AG09309 (cell line): ENCODE results near the gene ZNF174.

Experiments used
- DNase-seq: peaks from one replicate; pipeline ENCODE4 v3.0.0-alpha.2; 2010; ENCODE audit warnings: low read depth
- H3K4me3 ChIP-seq: 2 replicates; pipeline ENCODE4 v1.5.1; 2011; ENCODE audit warnings: mild to moderate bottlenecking, low read depth, low read length, moderate library complexity; ENCODE audit not compliant: control insufficient read depth
- TF ChIP-seq, protein P1 (sequence below): IDR thresholded peaks from 2 replicates; pipeline ENCODE4 v1.5.1; 2011; ENCODE audit warnings: mild to moderate bottlenecking, low read depth, low read length, inconsistent platforms; ENCODE audit not compliant: insufficient read depth, control insufficient read depth; ENCODE audit errors: missing control alignments

The ZNF174 gene

DNA sequence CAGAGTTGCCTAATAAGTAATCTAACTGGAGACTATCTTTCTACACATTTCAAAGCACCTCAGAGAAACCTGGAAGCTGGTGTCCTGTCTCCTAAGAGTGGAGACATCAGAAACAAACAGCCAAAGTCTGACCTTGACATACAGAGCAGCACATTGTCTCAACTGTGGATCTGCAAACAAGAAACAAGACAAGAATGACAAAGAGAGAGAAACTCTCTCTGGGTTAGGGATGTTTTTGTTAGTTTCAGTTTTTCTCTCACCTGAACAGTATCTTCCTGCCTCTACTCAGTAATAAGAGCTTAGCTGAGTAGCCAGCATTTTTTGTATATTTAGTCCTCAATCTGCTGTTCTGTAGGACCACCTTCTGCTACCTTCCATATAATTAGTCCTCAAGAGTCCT lies 33.4 kb downstream of the ZNF174 start:
- no peak overlapping the region for H3K4me3 ChIP-seq
- no peak for DNase-seq

DNA sequence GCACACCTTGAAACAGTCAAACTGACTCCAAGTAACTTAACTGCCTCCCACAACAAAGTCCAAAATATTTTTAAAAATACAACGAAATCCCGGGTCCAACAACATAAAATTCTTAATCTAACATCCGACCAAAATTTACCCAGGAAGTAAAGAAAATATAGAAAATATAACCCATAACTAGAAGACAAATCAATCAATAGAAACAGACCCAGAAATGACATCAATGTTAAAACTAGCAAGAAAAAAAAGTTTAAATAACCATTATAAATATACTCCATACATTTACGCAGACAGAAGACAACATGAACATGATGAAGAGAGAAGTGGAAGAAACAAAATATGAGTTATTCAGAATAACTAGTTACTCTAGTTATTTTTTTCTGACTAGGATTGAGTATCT lies 38.6 kb downstream of the ZNF174 start:
- no peak overlapping the region for H3K4me3 ChIP-seq
- no peak for DNase-seq
- TF ChIP-seq, protein P1, sequence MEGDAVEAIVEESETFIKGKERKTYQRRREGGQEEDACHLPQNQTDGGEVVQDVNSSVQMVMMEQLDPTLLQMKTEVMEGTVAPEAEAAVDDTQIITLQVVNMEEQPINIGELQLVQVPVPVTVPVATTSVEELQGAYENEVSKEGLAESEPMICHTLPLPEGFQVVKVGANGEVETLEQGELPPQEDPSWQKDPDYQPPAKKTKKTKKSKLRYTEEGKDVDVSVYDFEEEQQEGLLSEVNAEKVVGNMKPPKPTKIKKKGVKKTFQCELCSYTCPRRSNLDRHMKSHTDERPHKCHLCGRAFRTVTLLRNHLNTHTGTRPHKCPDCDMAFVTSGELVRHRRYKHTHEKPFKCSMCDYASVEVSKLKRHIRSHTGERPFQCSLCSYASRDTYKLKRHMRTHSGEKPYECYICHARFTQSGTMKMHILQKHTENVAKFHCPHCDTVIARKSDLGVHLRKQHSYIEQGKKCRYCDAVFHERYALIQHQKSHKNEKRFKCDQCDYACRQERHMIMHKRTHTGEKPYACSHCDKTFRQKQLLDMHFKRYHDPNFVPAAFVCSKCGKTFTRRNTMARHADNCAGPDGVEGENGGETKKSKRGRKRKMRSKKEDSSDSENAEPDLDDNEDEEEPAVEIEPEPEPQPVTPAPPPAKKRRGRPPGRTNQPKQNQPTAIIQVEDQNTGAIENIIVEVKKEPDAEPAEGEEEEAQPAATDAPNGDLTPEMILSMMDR = no peak

More for the DNA sequence above, 33.4 kb downstream of the ZNF174 start:
- TF ChIP-seq, protein P1 = no peak

DNA sequence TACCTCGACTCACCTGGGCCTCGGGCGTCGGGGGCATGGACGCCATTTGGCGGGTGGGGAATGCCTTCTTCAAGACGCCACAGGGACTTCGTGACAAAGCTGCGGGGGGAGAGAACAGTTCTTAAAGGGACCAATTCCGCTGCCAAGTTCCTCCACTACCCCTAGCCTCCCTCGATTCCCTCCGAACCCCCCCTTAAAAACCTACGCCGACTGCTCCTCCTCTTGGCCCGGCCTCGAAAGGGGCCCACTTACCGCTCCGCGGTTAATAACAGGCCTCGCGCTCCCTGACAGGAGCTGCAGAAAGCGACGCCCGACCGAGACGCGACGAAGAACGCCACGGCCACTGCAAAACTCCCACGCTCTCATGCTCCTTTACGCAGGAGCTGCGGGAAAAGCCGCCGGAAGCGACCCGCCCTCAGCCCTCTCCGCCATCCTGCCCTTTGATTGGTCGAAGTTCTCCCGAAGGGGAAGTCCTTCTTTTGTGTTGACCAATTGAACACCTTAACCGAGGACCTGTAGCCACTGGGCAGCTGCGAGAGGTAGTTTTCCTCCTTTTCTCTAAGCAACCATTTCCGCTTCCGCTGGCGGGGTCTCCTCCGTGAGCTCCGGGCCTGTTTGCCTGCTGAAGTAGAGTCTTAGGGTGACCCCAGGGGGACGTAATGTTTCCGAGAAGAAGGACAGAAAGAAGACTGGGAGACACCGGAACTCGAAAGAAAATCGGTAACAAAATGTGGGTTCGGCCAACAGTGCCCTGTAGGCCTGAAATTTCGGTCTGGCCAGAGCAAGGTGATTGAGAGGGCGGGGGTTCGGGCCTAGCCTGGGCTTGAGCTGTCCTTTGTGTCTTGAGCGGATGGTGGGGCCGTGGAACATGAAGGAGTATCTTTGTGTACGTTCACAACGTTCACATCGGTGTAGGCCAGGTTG lies 42.4 kb downstream of the ZNF174 start, which contains the start of the genes NAA60 and ZNF597:
NAA60 (plus strand) TSS at position 573 of the 924 bp plus-strand sequence. CDS start 32,548 bp downstream, outside the sequence.
ZNF597 (minus strand) TSS at position 397 of the 924 bp plus-strand sequence; CDS start at position 46, 351 bp downstream.
- TF ChIP-seq, protein P1 = no peak
- H3K4me3 ChIP-seq = peak within 1 kb of the TSS; percentile 78
- peak; percentile 80 for DNase-seq

DNA sequence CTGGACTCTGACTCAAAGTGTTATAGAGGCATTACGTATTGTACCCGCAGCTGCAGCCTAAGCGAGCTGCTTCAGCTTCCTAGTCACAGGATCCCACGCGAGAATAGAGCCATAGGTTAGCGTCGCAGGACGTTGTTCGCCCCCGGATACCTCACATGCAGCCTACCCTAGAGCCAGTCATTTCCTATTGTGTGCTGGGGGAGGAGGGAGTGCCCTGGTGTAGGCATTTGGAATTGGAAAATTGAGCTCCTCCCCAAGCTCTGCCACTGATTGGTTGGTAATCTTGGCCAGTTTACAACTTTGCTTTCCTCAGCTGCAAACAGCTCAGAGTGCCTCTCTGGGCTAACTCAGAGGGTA lies 43.0 kb downstream of the ZNF174 start:
- TF ChIP-seq, protein P1 = no peak
- peak overlapping the region; percentile 78 for H3K4me3 ChIP-seq
- peak; percentile 55 for DNase-seq

DNA sequence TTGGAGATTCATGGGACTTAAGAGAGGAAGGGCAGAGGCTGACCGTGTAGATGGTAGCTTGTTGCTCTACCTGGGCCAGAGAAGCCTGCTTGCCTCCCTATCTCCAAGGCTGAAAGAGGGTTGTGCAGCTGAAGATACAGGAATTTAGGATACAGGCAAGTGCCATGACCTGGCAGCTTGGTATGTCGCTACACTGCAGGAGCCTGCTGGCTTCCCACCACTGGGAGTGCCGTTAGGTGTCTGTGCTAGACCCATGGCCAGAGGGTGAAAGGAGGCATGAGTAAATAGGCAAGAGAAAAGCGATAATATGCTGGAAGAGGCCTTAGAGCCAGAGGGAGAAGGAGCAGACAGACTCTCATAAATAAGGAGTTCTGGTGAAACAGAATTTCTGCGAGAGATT lies 53.1 kb downstream of the ZNF174 start:
- DNase-seq = no peak
- no peak overlapping the region for H3K4me3 ChIP-seq
- TF ChIP-seq, protein P1 = no peak

DNA sequence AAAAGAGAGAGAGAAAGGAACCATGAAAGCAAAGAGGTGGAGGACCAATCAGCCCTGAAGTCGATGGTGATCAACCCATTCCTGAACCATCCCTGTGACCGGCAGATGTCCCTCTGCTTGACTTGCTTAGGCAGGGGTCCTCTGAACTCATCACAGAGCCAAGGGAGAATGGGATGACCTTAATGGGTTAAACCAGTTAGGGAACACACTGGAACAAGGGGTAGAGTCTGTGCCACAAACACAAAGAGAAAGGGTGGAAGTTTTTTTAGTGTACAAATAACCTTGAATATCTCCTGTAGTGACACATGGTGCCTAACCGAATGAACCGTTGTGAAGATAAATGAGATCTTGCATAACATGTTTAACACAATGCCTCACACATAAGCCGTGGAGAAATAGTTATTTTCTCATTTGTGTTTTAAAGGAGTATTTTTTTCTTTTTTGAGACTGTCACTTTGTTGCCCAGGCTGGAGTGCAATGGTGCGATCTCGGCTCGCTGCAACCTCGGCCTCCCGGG lies 53.7 kb downstream of the ZNF174 start:
- no peak for DNase-seq
- no peak overlapping the region for H3K4me3 ChIP-seq
- TF ChIP-seq, protein P1 = no peak
